ENCODE results near the gene SNRNP27. TPM values are rescaled to one million over a fixed set of nuclear protein-coding genes. Genes with fewer than 3 reads are reported as not detected.

SNRNP27 gene
- total and polyA plus RNA-seq, 2 donors from 2014 or later: 33.6 to 42.6 TPM

DNA sequence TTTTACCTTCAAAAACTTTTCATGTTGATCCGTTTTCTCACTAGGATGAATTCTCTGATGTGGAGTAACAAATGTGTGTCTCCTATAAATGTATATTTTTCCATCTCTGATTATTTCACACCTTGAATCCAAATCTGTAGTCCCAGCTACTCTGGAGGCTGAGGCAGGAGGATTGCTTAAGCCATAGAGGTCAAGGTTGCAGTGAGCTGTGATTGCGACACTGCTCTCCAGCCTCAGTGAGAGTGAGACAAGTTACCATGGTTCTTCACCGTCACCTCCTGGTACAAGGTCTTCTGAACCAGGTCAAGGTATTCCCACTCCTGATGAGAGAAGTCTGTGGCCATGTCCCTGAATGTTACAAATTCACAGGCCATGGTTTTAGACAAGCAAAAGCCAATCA, 49.2 kb upstream of the SNRNP27 start:
- TF ChIP-seq, protein P1, sequence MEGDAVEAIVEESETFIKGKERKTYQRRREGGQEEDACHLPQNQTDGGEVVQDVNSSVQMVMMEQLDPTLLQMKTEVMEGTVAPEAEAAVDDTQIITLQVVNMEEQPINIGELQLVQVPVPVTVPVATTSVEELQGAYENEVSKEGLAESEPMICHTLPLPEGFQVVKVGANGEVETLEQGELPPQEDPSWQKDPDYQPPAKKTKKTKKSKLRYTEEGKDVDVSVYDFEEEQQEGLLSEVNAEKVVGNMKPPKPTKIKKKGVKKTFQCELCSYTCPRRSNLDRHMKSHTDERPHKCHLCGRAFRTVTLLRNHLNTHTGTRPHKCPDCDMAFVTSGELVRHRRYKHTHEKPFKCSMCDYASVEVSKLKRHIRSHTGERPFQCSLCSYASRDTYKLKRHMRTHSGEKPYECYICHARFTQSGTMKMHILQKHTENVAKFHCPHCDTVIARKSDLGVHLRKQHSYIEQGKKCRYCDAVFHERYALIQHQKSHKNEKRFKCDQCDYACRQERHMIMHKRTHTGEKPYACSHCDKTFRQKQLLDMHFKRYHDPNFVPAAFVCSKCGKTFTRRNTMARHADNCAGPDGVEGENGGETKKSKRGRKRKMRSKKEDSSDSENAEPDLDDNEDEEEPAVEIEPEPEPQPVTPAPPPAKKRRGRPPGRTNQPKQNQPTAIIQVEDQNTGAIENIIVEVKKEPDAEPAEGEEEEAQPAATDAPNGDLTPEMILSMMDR (IDR thresholded peaks at IDR 0.05; ENCODE audit: borderline replicate concordance, extremely low read depth, insufficient read depth): no peak
- H3K4me3 ChIP-seq (ENCODE audit: low read length in 3 of 3): no peak overlapping the region
- H3K9me3 ChIP-seq (ENCODE audit: control insufficient read depth in 2 of 3, insufficient read depth in 1 of 3, low read length in 3 of 3): no peaks in the 10 kb centered on the region
- no peak for FAIRE-seq
- H3K27ac ChIP-seq (ENCODE audit: low read depth in 2 of 2, low read length in 2 of 2): no peak overlapping the region
- H3K27me3 ChIP-seq (ENCODE audit: control insufficient read depth, insufficient read depth, low read length): no peaks in the 10 kb centered on the region
- intact Hi-C loops (cut with DNase I): no loop called here
- H3K4me1 ChIP-seq (ENCODE audit: control insufficient read depth in 2 of 3, insufficient read depth in 2 of 3, low read depth in 1 of 3, low read length in 3 of 3): no peaks in the 10 kb centered on the region
- no peak for DNase-seq
- no peak overlapping the region for H3K9ac ChIP-seq (ENCODE audit: low read length in 3 of 3)
- peaks cover 4 to 21% (median 9%) of the 10 kb centered on the region in 3 donors for H3K36me3 ChIP-seq (ENCODE audit: control insufficient read depth in 2 of 3, insufficient read depth in 3 of 3, low read length in 3 of 3)

DNA sequence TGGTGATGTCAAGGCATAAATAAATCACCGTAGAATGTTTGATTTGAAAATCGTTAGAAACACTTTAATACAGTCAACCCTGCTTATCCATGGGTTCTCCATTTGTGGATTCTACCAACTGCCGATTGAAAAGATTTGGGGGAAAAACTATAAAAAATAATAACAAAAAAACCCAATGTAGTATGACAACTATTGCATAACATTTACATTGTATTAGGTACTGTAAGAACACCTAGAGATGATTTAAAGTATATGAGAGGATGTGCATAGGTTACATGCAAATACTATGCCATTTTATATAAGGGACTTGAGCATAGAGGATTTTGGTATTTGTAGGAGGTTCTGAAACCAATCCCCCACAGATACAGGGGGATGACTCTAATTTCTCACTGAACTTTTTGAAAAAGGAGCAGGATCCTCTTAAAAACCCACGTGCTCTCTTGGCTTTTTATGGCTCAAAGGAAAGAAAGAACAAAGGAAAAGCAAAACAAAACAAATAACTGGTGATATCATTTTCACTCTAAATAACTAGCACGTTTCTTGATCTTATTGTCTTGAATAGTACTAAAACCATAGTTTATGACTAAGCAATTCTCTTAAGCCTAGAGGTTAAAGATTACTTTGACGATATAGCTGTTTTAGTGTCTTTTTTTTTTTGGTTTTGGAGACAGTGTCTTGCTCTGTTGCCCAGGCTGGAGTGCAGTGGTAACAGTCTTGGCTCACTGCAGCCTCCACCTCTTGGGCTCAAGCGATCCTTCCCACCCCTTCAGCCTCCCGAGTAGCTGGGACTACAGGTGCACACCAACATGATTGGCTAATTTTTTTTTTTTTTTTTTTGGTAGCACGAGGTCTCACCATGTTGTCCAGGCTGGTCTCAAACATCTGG, 47.3 kb upstream of the SNRNP27 start:
- Histone ChIP-seq H3K9ac (ENCODE audit: low read length in 3 of 3) (no peak overlapping the region), H3K27me3 (ENCODE audit: control insufficient read depth, insufficient read depth, low read length) (no peaks in the 10 kb centered on the region), H3K9me3 (ENCODE audit: control insufficient read depth in 2 of 3, insufficient read depth in 1 of 3, low read length in 3 of 3) (no peaks in the 10 kb centered on the region), H3K36me3 (ENCODE audit: control insufficient read depth in 2 of 3, insufficient read depth in 3 of 3, low read length in 3 of 3) (peaks cover 4 to 23% (median 11%) of the 10 kb centered on the region in 3 donors), H3K4me3 (ENCODE audit: low read length in 3 of 3) (no peak overlapping the region), H3K27ac (ENCODE audit: low read depth in 2 of 2, low read length in 2 of 2) (no peak overlapping the region), H3K4me1 (ENCODE audit: control insufficient read depth in 2 of 3, insufficient read depth in 2 of 3, low read depth in 1 of 3, low read length in 3 of 3) (no peaks in the 10 kb centered on the region)
- DNase-seq (no peak), FAIRE-seq (no peak)
- TF ChIP-seq, protein P1 (IDR thresholded peaks at IDR 0.05; ENCODE audit: borderline replicate concordance, extremely low read depth, insufficient read depth): no peak
- intact Hi-C loops (cut with DNase I): no loop called here

DNA sequence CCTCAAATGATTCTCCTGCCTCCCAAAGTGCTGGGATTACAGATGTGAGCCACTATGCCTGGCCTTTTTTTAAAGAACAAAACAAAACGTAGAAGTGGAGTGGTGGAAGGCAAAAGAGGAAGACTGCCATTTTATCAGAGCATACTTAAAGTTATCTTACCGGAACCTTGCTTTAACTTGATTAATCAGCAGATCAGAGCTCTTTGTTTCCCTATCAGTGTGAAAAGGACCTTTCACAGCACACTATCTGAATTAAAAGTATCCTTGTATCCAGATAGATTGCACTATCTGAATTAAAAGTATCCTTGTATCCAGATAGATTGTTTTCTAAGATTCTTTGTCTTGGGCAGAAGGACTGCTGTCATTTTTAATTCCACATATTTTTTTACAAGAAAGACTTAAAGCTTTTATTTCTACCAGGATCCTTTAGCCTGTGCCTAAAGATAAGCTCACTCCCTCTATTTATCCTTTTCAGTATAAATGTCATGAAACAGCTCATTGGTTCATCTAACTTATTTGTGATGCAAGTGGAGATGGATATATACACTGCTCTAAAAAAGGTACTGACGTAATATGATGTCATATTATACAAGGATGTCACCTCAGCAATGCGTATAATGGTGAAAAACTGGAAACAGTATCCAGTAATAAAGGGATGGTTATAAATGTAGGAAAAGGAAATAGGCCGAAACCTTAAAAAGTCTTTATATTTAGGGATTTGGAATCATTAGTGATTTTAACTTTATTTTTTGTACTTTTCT, 46.5 kb upstream of the SNRNP27 start:
- no peaks in the 10 kb centered on the region for H3K4me1 ChIP-seq (ENCODE audit: control insufficient read depth in 2 of 3, insufficient read depth in 2 of 3, low read depth in 1 of 3, low read length in 3 of 3)
- TF ChIP-seq, protein P1 (IDR thresholded peaks at IDR 0.05; ENCODE audit: borderline replicate concordance, extremely low read depth, insufficient read depth): no peak
- H3K27ac ChIP-seq (ENCODE audit: low read depth in 2 of 2, low read length in 2 of 2): no peak overlapping the region
- no peaks in the 10 kb centered on the region for H3K27me3 ChIP-seq (ENCODE audit: control insufficient read depth, insufficient read depth, low read length)
- no peak overlapping the region for H3K9ac ChIP-seq (ENCODE audit: low read length in 3 of 3)
- FAIRE-seq (no peak), DNase-seq (no peak)
- no peaks in the 10 kb centered on the region for H3K9me3 ChIP-seq (ENCODE audit: control insufficient read depth in 2 of 3, insufficient read depth in 1 of 3, low read length in 3 of 3)
- intact Hi-C loops (cut with DNase I): no loop called here
- H3K4me3 ChIP-seq (ENCODE audit: low read length in 3 of 3): no peak overlapping the region
- peaks cover 4 to 19% (median 11%) of the 10 kb centered on the region in 3 donors for H3K36me3 ChIP-seq (ENCODE audit: control insufficient read depth in 2 of 3, insufficient read depth in 3 of 3, low read length in 3 of 3)

All from kidney (tissue), 14 donors.